Neural cell (in vitro differentiated cells): ENCODE results near the gene RMDN2. TPM values are rescaled to one million over a fixed set of nuclear protein-coding genes. Genes with fewer than 3 reads are reported as not detected.
"Not testable (repeated sequence)": the region's sequence is repeated elsewhere in the genome, so short reads cannot be mapped to it uniquely, and the experiment has no call there.

Experiments
- H2AFZ ChIP-seq: fragments of 200-600, 300-800 bp; sonication (generic), shearing (Covaris generic); 2 replicates; pipeline ENCODE4 v1.6.0; 2014; ENCODE audit warnings: low read depth, mild to moderate bottlenecking, antibody characterized with exemption, low read length, moderate library complexity
- H3F3A ChIP-seq: fragments of 200-600 bp; shearing (Covaris generic); 2 replicates; pipeline ENCODE4 v1.6.1; 2016; ENCODE audit warnings: mild to moderate bottlenecking, moderate library complexity, mixed read lengths, antibody characterized with exemption, low read length; ENCODE audit not compliant: insufficient read depth, poor library complexity, severe bottlenecking
- H3K27ac ChIP-seq: fragments of 200-600, 300-800 bp; sonication (generic), shearing (Covaris generic); 2 replicates; pipeline ENCODE4 v1.5.1; 2014; ENCODE audit warnings: mild to moderate bottlenecking, low read length, moderate library complexity
- H3K27me3 ChIP-seq: fragments of 300-800, 200-600 bp; sonication (generic), shearing (Covaris generic); 2 replicates; pipeline ENCODE4 v1.6.0; 2014; ENCODE audit warnings: mild to moderate bottlenecking, low read depth, low read length, moderate library complexity; ENCODE audit not compliant: insufficient read depth
- H3K36me3 ChIP-seq: fragments of 300-800, 200-600 bp; sonication (generic), shearing (Covaris generic); 2 replicates; pipeline ENCODE4 v1.5.1; 2014; ENCODE audit warnings: mild to moderate bottlenecking, antibody characterized with exemption, low read length, moderate library complexity; ENCODE audit not compliant: insufficient read depth
- H3K4me2 ChIP-seq: fragments of 300-800, 200-600 bp; sonication (generic), shearing (Covaris generic); 2 replicates; pipeline ENCODE4 v1.6.0; 2014; ENCODE audit warnings: mild to moderate bottlenecking, low read length
- H3K4me3 ChIP-seq: fragments of 300-800, 200-600 bp; sonication (generic), shearing (Covaris generic); 2 replicates; pipeline ENCODE4 v1.5.1; 2014; ENCODE audit warnings: mild to moderate bottlenecking, low read length, moderate library complexity
- H3K79me2 ChIP-seq: fragments of 200-600 bp; shearing (Covaris generic); replicated peaks from 2 replicates; pipeline ENCODE4 v1.6.0; 2014; ENCODE audit warnings: mild to moderate bottlenecking, low read length, moderate library complexity; ENCODE audit not compliant: insufficient read depth
- H3K9ac ChIP-seq: fragments of 300-800, 200-600 bp; sonication (generic), shearing (Covaris generic); 2 replicates; pipeline ENCODE4 v1.6.1; 2016; ENCODE audit warnings: mild to moderate bottlenecking, low read length, mixed read lengths
- H3K9me2 ChIP-seq: fragments of 200-600 bp; shearing (Covaris generic); 2 replicates; pipeline ENCODE4 v1.6.1; 2016; ENCODE audit warnings: mild to moderate bottlenecking, low read length, mixed read lengths; ENCODE audit not compliant: insufficient read depth
- H3K9me3 ChIP-seq: fragments of 200-600, 300-800 bp; sonication (generic), shearing (Covaris generic); 2 replicates; pipeline ENCODE4 v1.6.1; 2016; ENCODE audit warnings: mild to moderate bottlenecking, mixed run types, low read length, moderate library complexity, mixed read lengths
- H4K20me1 ChIP-seq: fragments of 200-600 bp; shearing (Covaris generic); 2 replicates; pipeline ENCODE4 v1.6.1; 2016; ENCODE audit warnings: mild to moderate bottlenecking, mixed run types; ENCODE audit not compliant: insufficient read depth
- CTCF ChIP-seq: fragments of 450-650 bp; IDR thresholded peaks from 2 replicates; pipeline ENCODE4 v1.5.1; 2014; ENCODE audit warnings: antibody characterized with exemption, mild to moderate bottlenecking, moderate library complexity; ENCODE audit not compliant: poor library complexity, severe bottlenecking
- EP300 ChIP-seq: fragments of 450-650 bp; conservative IDR thresholded peaks from 2 replicates; pipeline ENCODE4 v1.6.1; 2014; ENCODE audit warnings: antibody characterized with exemption, mild to moderate bottlenecking, moderate library complexity; ENCODE audit not compliant: poor library complexity, severe bottlenecking
- EZH2 ChIP-seq: fragments of 200-600, 300-800 bp; shearing (Covaris generic), sonication (generic); IDR thresholded peaks from 2 replicates; pipeline ENCODE4 v1.6.1; 2014; ENCODE audit warnings: antibody characterized with exemption, low read length, borderline replicate concordance, mild to moderate bottlenecking; ENCODE audit not compliant: insufficient read depth, poor library complexity, severe bottlenecking
- MXI1 ChIP-seq: fragments of 450-650 bp; conservative IDR thresholded peaks from 2 replicates; pipeline ENCODE4 v1.6.1; 2014; ENCODE audit warnings: antibody characterized with exemption, mild to moderate bottlenecking; ENCODE audit not compliant: poor library complexity, severe bottlenecking
- POLR2AphosphoS5 ChIP-seq: IDR thresholded peaks from 2 replicates; pipeline ENCODE4 v1.6.1; 2012
- RAD21 ChIP-seq: fragments of 450-650 bp; conservative IDR thresholded peaks from 2 replicates; pipeline ENCODE4 v1.6.1; 2014; ENCODE audit warnings: antibody characterized with exemption, mild to moderate bottlenecking, moderate library complexity
- REST ChIP-seq: IDR thresholded peaks from 2 replicates; pipeline ENCODE4 v1.6.1; 2012; ENCODE audit warnings: borderline replicate concordance
- SMC3 ChIP-seq: fragments of 450-650 bp; conservative IDR thresholded peaks from 2 replicates; pipeline ENCODE4 v1.6.1; 2014; ENCODE audit warnings: antibody characterized with exemption, mild to moderate bottlenecking, moderate library complexity; ENCODE audit not compliant: poor library complexity
- TAF1 ChIP-seq: IDR thresholded peaks from 2 replicates; pipeline ENCODE4 v1.6.1; 2012; ENCODE audit warnings: low read depth
- polyA plus RNA-seq: library from polyadenylated mRNA; depleted of rRNA; stranded (reverse); fragments of >200 nt; gene quantifications from 2 replicates; pipeline ENCODE4 v1.2.3, GENCODE V29; 2014

Gene RMDN2
- polyA plus RNA-seq, 1 donor from 2014 or later: 5.5 TPM

- Histone ChIP-seq H3K9me3 (no peaks in the 10 kb centered on the region), H3F3A (no peaks in the 10 kb centered on the region), H2AFZ (no peak overlapping the region), H4K20me1 (no peaks in the 10 kb centered on the region), H3K27ac (no peak overlapping the region), H3K36me3 (no peaks in the 10 kb centered on the region), H3K4me2 (no peak overlapping the region), H3K27me3 (no peaks in the 10 kb centered on the region), H3K9ac (no peak overlapping the region), H3K9me2 (no peaks in the 10 kb centered on the region), H3K79me2 (no peaks in the 10 kb centered on the region), H3K4me3 (no peak overlapping the region)
- no peak for TF ChIP-seq EP300
- TF ChIP-seq REST: no peak
- no peak for TF ChIP-seq EZH2
- TF ChIP-seq CTCF: no peak
- TF ChIP-seq SMC3: no peak
- no peak for TF ChIP-seq RAD21
- TF ChIP-seq TAF1: no peak
- TF ChIP-seq MXI1: no peak
- no peak for TF ChIP-seq POLR2AphosphoS5
These were observed 1.5 kb downstream of the RMDN2 start for GRCh38 chr2:37926635-37927034.

GRCh38 chr2:37928377-37928776, 3.3 kb downstream of the RMDN2 start:
- H3K27me3 ChIP-seq: no peaks in the 10 kb centered on the region
- H3F3A ChIP-seq: no peaks in the 10 kb centered on the region
- H4K20me1 ChIP-seq: no peaks in the 10 kb centered on the region
- no peaks in the 10 kb centered on the region for H3K9me3 ChIP-seq
- H3K79me2 ChIP-seq: no peaks in the 10 kb centered on the region
- H3K4me2 ChIP-seq: no peak overlapping the region
- no peaks in the 10 kb centered on the region for H3K9me2 ChIP-seq
- no peak overlapping the region for H2AFZ ChIP-seq
- no peak overlapping the region for H3K27ac ChIP-seq
- H3K9ac ChIP-seq: no peak overlapping the region
- TF ChIP-seq POLR2AphosphoS5 (no peak), RAD21 (no peak), EZH2 (no peak), MXI1 (no peak), CTCF (no peak), SMC3 (no peak), TAF1 (no peak)
- no peak overlapping the region for H3K4me3 ChIP-seq
- H3K36me3 ChIP-seq: no peaks in the 10 kb centered on the region

- H3K9me2 ChIP-seq, H3K79me2 ChIP-seq, H3F3A ChIP-seq, H3K27me3 ChIP-seq, H2AFZ ChIP-seq, H3K36me3 ChIP-seq, H3K4me2 ChIP-seq, H3K27ac ChIP-seq, H4K20me1 ChIP-seq, H3K4me3 ChIP-seq, H3K9me3 ChIP-seq, H3K9ac ChIP-seq: not testable (repeated sequence)
These were observed 5.3 kb downstream of the RMDN2 start for GRCh38 chr2:37930392-37930791.

GRCh38 chr2:37932873-37933272, 7.8 kb downstream of the RMDN2 start:
- not testable (repeated sequence) for H3F3A ChIP-seq, H3K9me2 ChIP-seq, H3K27me3 ChIP-seq, H3K79me2 ChIP-seq, H2AFZ ChIP-seq, H4K20me1 ChIP-seq, H3K27ac ChIP-seq, H3K9me3 ChIP-seq, H3K36me3 ChIP-seq, H3K9ac ChIP-seq, H3K4me2 ChIP-seq, H3K4me3 ChIP-seq
